Measurements from ENCODE around the gene CCNF. TPM values are rescaled to one million over a fixed set of nuclear protein-coding genes. Genes with fewer than 3 reads are reported as not detected.
A peak's percentile ranks its signal among the peaks of the same experiment; 100 is the strongest.

Gene CCNF, protein sequence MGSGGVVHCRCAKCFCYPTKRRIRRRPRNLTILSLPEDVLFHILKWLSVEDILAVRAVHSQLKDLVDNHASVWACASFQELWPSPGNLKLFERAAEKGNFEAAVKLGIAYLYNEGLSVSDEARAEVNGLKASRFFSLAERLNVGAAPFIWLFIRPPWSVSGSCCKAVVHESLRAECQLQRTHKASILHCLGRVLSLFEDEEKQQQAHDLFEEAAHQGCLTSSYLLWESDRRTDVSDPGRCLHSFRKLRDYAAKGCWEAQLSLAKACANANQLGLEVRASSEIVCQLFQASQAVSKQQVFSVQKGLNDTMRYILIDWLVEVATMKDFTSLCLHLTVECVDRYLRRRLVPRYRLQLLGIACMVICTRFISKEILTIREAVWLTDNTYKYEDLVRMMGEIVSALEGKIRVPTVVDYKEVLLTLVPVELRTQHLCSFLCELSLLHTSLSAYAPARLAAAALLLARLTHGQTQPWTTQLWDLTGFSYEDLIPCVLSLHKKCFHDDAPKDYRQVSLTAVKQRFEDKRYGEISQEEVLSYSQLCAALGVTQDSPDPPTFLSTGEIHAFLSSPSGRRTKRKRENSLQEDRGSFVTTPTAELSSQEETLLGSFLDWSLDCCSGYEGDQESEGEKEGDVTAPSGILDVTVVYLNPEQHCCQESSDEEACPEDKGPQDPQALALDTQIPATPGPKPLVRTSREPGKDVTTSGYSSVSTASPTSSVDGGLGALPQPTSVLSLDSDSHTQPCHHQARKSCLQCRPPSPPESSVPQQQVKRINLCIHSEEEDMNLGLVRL
- 10 to 100 TPM; 50.8 to 58.9 TPM for total RNA-seq
- polyA plus RNA-seq (2013, experiment 1 of 2), result 35.3 TPM
- polyA plus RNA-seq (2013, experiment 2 of 2), result 35.1 TPM
- long read RNA-seq, experiment 1, full-length matches to known transcripts, result 3 of 15 reads
- long read RNA-seq, experiment 1, partial matches to known transcripts, result 5 of 15 reads
- long read RNA-seq, experiment 1, other reads (novel, unspliced or antisense), result 7 of 15 reads
- long read RNA-seq, experiment 2, full-length matches to known transcripts, result 90 of 122 reads
- long read RNA-seq, experiment 2, partial matches to known transcripts, result 14 of 122 reads
- long read RNA-seq, experiment 2, other reads (novel, unspliced or antisense), result 18 of 122 reads
- long read RNA-seq, experiment 3, full-length matches to known transcripts, result 316 of 431 reads
- long read RNA-seq, experiment 3, partial matches to known transcripts, result 31 of 431 reads
- long read RNA-seq, experiment 3, other reads (novel, unspliced or antisense), result 84 of 431 reads
- long read RNA-seq, experiment 4, partial matches to known transcripts, result 0 of 1 reads
- long read RNA-seq, experiment 4, other reads (novel, unspliced or antisense), result 0 of 1 reads

DNA sequence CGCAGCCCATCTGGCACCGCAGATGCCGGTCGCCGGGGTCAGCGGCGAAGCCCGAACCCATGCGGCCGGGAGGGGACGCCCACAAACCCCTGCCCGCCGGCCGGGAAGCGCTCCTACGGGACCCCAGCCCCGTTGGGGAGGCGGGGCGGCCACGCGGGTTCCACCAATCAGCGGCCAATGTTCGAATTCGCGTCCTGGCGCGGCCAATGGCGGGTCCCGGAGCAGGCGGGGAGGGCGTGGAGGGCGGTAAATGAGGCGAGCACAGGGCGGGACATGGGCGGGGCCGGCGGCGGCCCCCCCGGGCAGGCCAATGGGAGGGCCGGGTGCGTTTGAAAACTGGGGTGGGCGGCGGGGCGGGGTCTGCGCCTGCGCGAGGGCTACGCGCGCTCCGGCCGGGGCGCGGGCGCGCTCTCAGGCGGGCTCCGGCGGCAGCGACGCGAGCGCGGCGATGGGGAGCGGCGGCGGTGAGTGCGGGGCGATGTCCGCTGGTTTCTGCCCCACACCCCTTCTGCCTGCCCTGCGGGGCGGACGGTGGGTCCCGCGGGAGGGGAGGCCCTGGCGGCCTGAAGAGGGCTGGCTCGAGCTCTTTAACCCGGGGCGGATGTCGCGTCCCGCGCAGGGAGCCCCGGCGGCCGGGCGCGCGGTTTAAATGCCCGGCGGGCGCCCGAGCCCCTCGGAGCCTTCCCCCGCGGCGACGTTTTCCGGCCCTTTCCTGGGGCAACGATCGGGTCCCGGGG, at the start of gene CCNF:
Gene CCNF, plus strand, starts transcription at position 414 of the 737 bp plus-strand sequence. Its CDS starts 35 bp downstream, at position 449.
- Mint-ChIP-seq H3K4me1 (peaks cover 18% of the 10 kb centered on the region), H3K4me3 (peak within 1 kb of the TSS; percentile 75), H3K9me3 (no peaks in the 10 kb centered on the region), H3K27me3 (ENCODE audit: insufficient read depth) (peaks cover 5% of the 10 kb centered on the region), H3K36me3 (ENCODE audit: low read depth) (peaks cover 19% of the 10 kb centered on the region), H3K27ac (peak within 1 kb of the TSS; percentile 84)
- H3K4me3 ChIP-seq (ENCODE audit: low read length), result peak within 1 kb of the TSS; percentile 90
- H3K4me1 ChIP-seq (ENCODE audit: control insufficient read depth, insufficient read depth, low read length), result peaks cover 9% of the 10 kb centered on the region
- TF ChIP-seq, protein P1, sequence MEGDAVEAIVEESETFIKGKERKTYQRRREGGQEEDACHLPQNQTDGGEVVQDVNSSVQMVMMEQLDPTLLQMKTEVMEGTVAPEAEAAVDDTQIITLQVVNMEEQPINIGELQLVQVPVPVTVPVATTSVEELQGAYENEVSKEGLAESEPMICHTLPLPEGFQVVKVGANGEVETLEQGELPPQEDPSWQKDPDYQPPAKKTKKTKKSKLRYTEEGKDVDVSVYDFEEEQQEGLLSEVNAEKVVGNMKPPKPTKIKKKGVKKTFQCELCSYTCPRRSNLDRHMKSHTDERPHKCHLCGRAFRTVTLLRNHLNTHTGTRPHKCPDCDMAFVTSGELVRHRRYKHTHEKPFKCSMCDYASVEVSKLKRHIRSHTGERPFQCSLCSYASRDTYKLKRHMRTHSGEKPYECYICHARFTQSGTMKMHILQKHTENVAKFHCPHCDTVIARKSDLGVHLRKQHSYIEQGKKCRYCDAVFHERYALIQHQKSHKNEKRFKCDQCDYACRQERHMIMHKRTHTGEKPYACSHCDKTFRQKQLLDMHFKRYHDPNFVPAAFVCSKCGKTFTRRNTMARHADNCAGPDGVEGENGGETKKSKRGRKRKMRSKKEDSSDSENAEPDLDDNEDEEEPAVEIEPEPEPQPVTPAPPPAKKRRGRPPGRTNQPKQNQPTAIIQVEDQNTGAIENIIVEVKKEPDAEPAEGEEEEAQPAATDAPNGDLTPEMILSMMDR (conservative IDR thresholded peaks at IDR 0.05), result peak; percentile 10
- H3K27me3 ChIP-seq (ENCODE audit: control insufficient read depth, insufficient read depth, low read length, poor library complexity, severe bottlenecking), result no peaks in the 10 kb centered on the region
- peak; percentile 100 for DNase-seq
- peaks cover 34% of the 10 kb centered on the region for H3K36me3 ChIP-seq (ENCODE audit: control insufficient read depth, insufficient read depth, low read length)
- H3K9ac ChIP-seq (ENCODE audit: extremely low read depth, low read length, poor library complexity, severe bottlenecking), result peak within 1 kb of the TSS; percentile 71
- no peaks in the 10 kb centered on the region for H3K9me3 ChIP-seq (ENCODE audit: control insufficient read depth, low read length)
- peak within 1 kb of the TSS; percentile 66 for H3K27ac ChIP-seq (ENCODE audit: low read depth, low read length)
- 0% methylated on average over 37 to 103 of the region's 103 CpGs for WGBS, 2 experiments (ENCODE audit: insufficient coverage in 1 of 2, insufficient read length in 1 of 2)

DNA sequence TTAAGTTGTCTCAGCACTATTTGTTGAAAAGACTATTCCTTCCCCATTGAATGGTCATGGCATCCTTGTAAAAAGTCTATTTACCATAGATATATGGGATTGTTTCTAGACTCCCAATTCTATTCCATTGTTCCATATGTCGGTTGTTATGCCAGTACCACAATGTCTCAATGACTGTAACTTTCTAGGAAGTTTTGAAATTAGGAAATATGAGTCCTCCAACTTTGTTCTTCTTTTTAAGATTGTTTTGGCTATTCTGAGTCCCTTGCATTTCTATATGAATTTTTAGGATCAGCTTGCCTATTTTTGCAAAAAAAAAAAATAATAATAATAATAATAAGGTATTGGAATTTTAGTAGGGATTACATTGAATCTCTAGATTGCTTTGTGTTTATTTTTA, 45.7 kb upstream of the CCNF start:
- no peaks in the 10 kb centered on the region for H3K4me1 ChIP-seq (ENCODE audit: control insufficient read depth, insufficient read depth, low read length)
- TF ChIP-seq, protein P1 (conservative IDR thresholded peaks at IDR 0.05), result no peak
- no peak overlapping the region for H3K27ac Mint-ChIP-seq
- WGBS, 2 experiments (ENCODE audit: insufficient coverage in 1 of 2, insufficient read length in 1 of 2), result 78% methylated on average over 1 of the region's 1 CpG; no CpG with 5 or more reads in 1 of the 2 experiments
- no peak overlapping the region for H3K9ac ChIP-seq (ENCODE audit: extremely low read depth, low read length, poor library complexity, severe bottlenecking)
- no peaks in the 10 kb centered on the region for H3K4me1 Mint-ChIP-seq
- H3K9me3 ChIP-seq (ENCODE audit: control insufficient read depth, low read length), result no peaks in the 10 kb centered on the region
- no peak overlapping the region for H3K4me3 Mint-ChIP-seq
- H3K9me3 Mint-ChIP-seq, result peaks cover 6% of the 10 kb centered on the region
- H3K27me3 ChIP-seq (ENCODE audit: control insufficient read depth, insufficient read depth, low read length, poor library complexity, severe bottlenecking), result no peaks in the 10 kb centered on the region
- H3K4me3 ChIP-seq (ENCODE audit: low read length), result no peak overlapping the region
- H3K36me3 ChIP-seq (ENCODE audit: control insufficient read depth, insufficient read depth, low read length), result no peaks in the 10 kb centered on the region
- no peak for DNase-seq
- H3K27ac ChIP-seq (ENCODE audit: low read depth, low read length), result no peak overlapping the region
- peaks cover 3% of the 10 kb centered on the region for H3K27me3 Mint-ChIP-seq (ENCODE audit: insufficient read depth)
- no peaks in the 10 kb centered on the region for H3K36me3 Mint-ChIP-seq (ENCODE audit: low read depth)

All from endodermal cell (in vitro differentiated cells).